Measurements from ENCODE around the gene TBXAS1.

The TBXAS1 gene

GRCh38 chr7:139932531-139932930 lies 103.5 kb downstream of the TBXAS1 start:
- H3K27ac ChIP-seq (ENCODE audit: low read depth, low read length, severe bottlenecking) = no peak overlapping the region
- H3K4me1 ChIP-seq (ENCODE audit: control insufficient read depth, insufficient read depth, low read length, poor library complexity, severe bottlenecking) = no peaks in the 10 kb centered on the region
- H3K36me3 ChIP-seq (ENCODE audit: control insufficient read depth, insufficient read depth, low read length) = no peaks in the 10 kb centered on the region
- no peaks in the 10 kb centered on the region for H3K9me3 ChIP-seq (ENCODE audit: control insufficient read depth, low read length)
- H3K4me3 ChIP-seq (ENCODE audit: extremely low read depth, insufficient read depth, low read length, poor library complexity, severe bottlenecking) = no peak overlapping the region

- WGBS, 2 experiments (ENCODE audit: insufficient coverage in 2 of 2) = 72 to 93% methylated on average over 2 of the region's 2 CpGs
- Histone ChIP-seq H3K27ac (ENCODE audit: low read depth, low read length, severe bottlenecking) (no peak overlapping the region), H3K4me1 (ENCODE audit: control insufficient read depth, insufficient read depth, low read length, poor library complexity, severe bottlenecking) (peaks cover 5% of the 10 kb centered on the region), H3K36me3 (ENCODE audit: control insufficient read depth, insufficient read depth, low read length) (no peaks in the 10 kb centered on the region), H3K9me3 (ENCODE audit: control insufficient read depth, low read length) (no peaks in the 10 kb centered on the region), H3K4me3 (ENCODE audit: extremely low read depth, insufficient read depth, low read length, poor library complexity, severe bottlenecking) (no peak overlapping the region)
Measured at GRCh38 chr7:139936760-139937310, 107.8 kb downstream of the TBXAS1 start.

GRCh38 chr7:139937715-139938114 lies 108.7 kb downstream of the TBXAS1 start:
- no peaks in the 10 kb centered on the region for H3K9me3 ChIP-seq (ENCODE audit: control insufficient read depth, low read length)
- no peak overlapping the region for H3K4me3 ChIP-seq (ENCODE audit: extremely low read depth, insufficient read depth, low read length, poor library complexity, severe bottlenecking)
- peaks cover 5% of the 10 kb centered on the region for H3K4me1 ChIP-seq (ENCODE audit: control insufficient read depth, insufficient read depth, low read length, poor library complexity, severe bottlenecking)
- 79 to 83% methylated on average over 4 of the region's 6 CpGs for WGBS, 2 experiments (ENCODE audit: insufficient coverage in 2 of 2)
- H3K36me3 ChIP-seq (ENCODE audit: control insufficient read depth, insufficient read depth, low read length) = no peaks in the 10 kb centered on the region
- no peak overlapping the region for H3K27ac ChIP-seq (ENCODE audit: low read depth, low read length, severe bottlenecking)

- H3K36me3 ChIP-seq (ENCODE audit: control insufficient read depth, insufficient read depth, low read length) = no peaks in the 10 kb centered on the region
- 86 to 100% methylated on average over 1 of the region's 2 CpGs for WGBS, 2 experiments (ENCODE audit: insufficient coverage in 2 of 2)
- H3K4me3 ChIP-seq (ENCODE audit: extremely low read depth, insufficient read depth, low read length, poor library complexity, severe bottlenecking) = no peak overlapping the region
- H3K27ac ChIP-seq (ENCODE audit: low read depth, low read length, severe bottlenecking) = no peak overlapping the region
- no peaks in the 10 kb centered on the region for H3K9me3 ChIP-seq (ENCODE audit: control insufficient read depth, low read length)
- H3K4me1 ChIP-seq (ENCODE audit: control insufficient read depth, insufficient read depth, low read length, poor library complexity, severe bottlenecking) = peaks cover 5% of the 10 kb centered on the region
Measured at GRCh38 chr7:139940866-139941265, 111.8 kb downstream of the TBXAS1 start.

- H3K4me1 ChIP-seq (ENCODE audit: control insufficient read depth, insufficient read depth, low read length, poor library complexity, severe bottlenecking) = peaks cover 5% of the 10 kb centered on the region
- WGBS, 2 experiments (ENCODE audit: insufficient coverage in 2 of 2) = 90 to 95% methylated on average over 1 to 3 of the region's 3 CpGs
- no peak overlapping the region for H3K4me3 ChIP-seq (ENCODE audit: extremely low read depth, insufficient read depth, low read length, poor library complexity, severe bottlenecking)
Measured at GRCh38 chr7:139941421-139941820, 112.4 kb downstream of the TBXAS1 start.

GRCh38 chr7:139941866-139942265 lies 112.8 kb downstream of the TBXAS1 start:
- Histone ChIP-seq H3K4me3 (ENCODE audit: extremely low read depth, insufficient read depth, low read length, poor library complexity, severe bottlenecking) (no peak overlapping the region), H3K27ac (ENCODE audit: low read depth, low read length, severe bottlenecking) (no peak overlapping the region), H3K36me3 (ENCODE audit: control insufficient read depth, insufficient read depth, low read length) (no peaks in the 10 kb centered on the region), H3K9me3 (ENCODE audit: control insufficient read depth, low read length) (no peaks in the 10 kb centered on the region), H3K4me1 (ENCODE audit: control insufficient read depth, insufficient read depth, low read length, poor library complexity, severe bottlenecking) (peaks cover 5% of the 10 kb centered on the region)
- no CpG with 5 or more reads among the region's 2 CpGs for WGBS, 2 experiments (ENCODE audit: insufficient coverage in 2 of 2)

More at GRCh38 chr7:139941421-139941820, 112.4 kb downstream of the TBXAS1 start:
- Histone ChIP-seq H3K36me3 (ENCODE audit: control insufficient read depth, insufficient read depth, low read length) (no peaks in the 10 kb centered on the region), H3K9me3 (ENCODE audit: control insufficient read depth, low read length) (no peaks in the 10 kb centered on the region), H3K27ac (ENCODE audit: low read depth, low read length, severe bottlenecking) (no peak overlapping the region)

GRCh38 chr7:139942636-139943035 lies 113.6 kb downstream of the TBXAS1 start:
- Histone ChIP-seq H3K9me3 (ENCODE audit: control insufficient read depth, low read length) (no peaks in the 10 kb centered on the region), H3K4me1 (ENCODE audit: control insufficient read depth, insufficient read depth, low read length, poor library complexity, severe bottlenecking) (peaks cover 4% of the 10 kb centered on the region), H3K36me3 (ENCODE audit: control insufficient read depth, insufficient read depth, low read length) (no peaks in the 10 kb centered on the region), H3K4me3 (ENCODE audit: extremely low read depth, insufficient read depth, low read length, poor library complexity, severe bottlenecking) (no peak overlapping the region), H3K27ac (ENCODE audit: low read depth, low read length, severe bottlenecking) (no peak overlapping the region)
- WGBS, 2 experiments (ENCODE audit: insufficient coverage in 2 of 2) = 97% methylated on average over 6 of the region's 6 CpGs; no CpG with 5 or more reads in 1 of the 2 experiments

- WGBS, 2 experiments (ENCODE audit: insufficient coverage in 2 of 2) = 90 to 96% methylated on average over 4 of the region's 4 CpGs
- Histone ChIP-seq H3K4me1 (ENCODE audit: control insufficient read depth, insufficient read depth, low read length, poor library complexity, severe bottlenecking) (no peaks in the 10 kb centered on the region), H3K4me3 (ENCODE audit: extremely low read depth, insufficient read depth, low read length, poor library complexity, severe bottlenecking) (no peak overlapping the region)
Measured at GRCh38 chr7:139943401-139943800, 114.3 kb downstream of the TBXAS1 start.

GRCh38 chr7:139944248-139944647 lies 115.2 kb downstream of the TBXAS1 start:
- Histone ChIP-seq H3K9me3 (ENCODE audit: control insufficient read depth, low read length) (no peaks in the 10 kb centered on the region), H3K4me1 (ENCODE audit: control insufficient read depth, insufficient read depth, low read length, poor library complexity, severe bottlenecking) (no peaks in the 10 kb centered on the region), H3K27ac (ENCODE audit: low read depth, low read length, severe bottlenecking) (no peak overlapping the region), H3K4me3 (ENCODE audit: extremely low read depth, insufficient read depth, low read length, poor library complexity, severe bottlenecking) (no peak overlapping the region), H3K36me3 (ENCODE audit: control insufficient read depth, insufficient read depth, low read length) (no peaks in the 10 kb centered on the region)
- WGBS, 2 experiments (ENCODE audit: insufficient coverage in 2 of 2) = 85 to 88% methylated on average over 2 to 3 of the region's 3 CpGs

More at GRCh38 chr7:139943401-139943800, 114.3 kb downstream of the TBXAS1 start:
- Histone ChIP-seq H3K27ac (ENCODE audit: low read depth, low read length, severe bottlenecking) (no peak overlapping the region), H3K36me3 (ENCODE audit: control insufficient read depth, insufficient read depth, low read length) (no peaks in the 10 kb centered on the region), H3K9me3 (ENCODE audit: control insufficient read depth, low read length) (no peaks in the 10 kb centered on the region)

GRCh38 chr7:139946533-139946932 lies 117.5 kb downstream of the TBXAS1 start:
- 57% methylated on average over 1 of the region's 2 CpGs; no CpG with 5 or more reads in 1 of the 2 experiments for WGBS, 2 experiments (ENCODE audit: insufficient coverage in 2 of 2)
- Histone ChIP-seq H3K9me3 (ENCODE audit: control insufficient read depth, low read length) (no peaks in the 10 kb centered on the region), H3K4me3 (ENCODE audit: extremely low read depth, insufficient read depth, low read length, poor library complexity, severe bottlenecking) (no peak overlapping the region), H3K27ac (ENCODE audit: low read depth, low read length, severe bottlenecking) (no peak overlapping the region), H3K4me1 (ENCODE audit: control insufficient read depth, insufficient read depth, low read length, poor library complexity, severe bottlenecking) (no peaks in the 10 kb centered on the region), H3K36me3 (ENCODE audit: control insufficient read depth, insufficient read depth, low read length) (no peaks in the 10 kb centered on the region)

- H3K27ac ChIP-seq (ENCODE audit: low read depth, low read length, severe bottlenecking) = no peak overlapping the region
- H3K4me3 ChIP-seq (ENCODE audit: extremely low read depth, insufficient read depth, low read length, poor library complexity, severe bottlenecking) = no peak overlapping the region
- no peaks in the 10 kb centered on the region for H3K4me1 ChIP-seq (ENCODE audit: control insufficient read depth, insufficient read depth, low read length, poor library complexity, severe bottlenecking)
- 90 to 100% methylated on average over 1 to 3 of the region's 3 CpGs for WGBS, 2 experiments (ENCODE audit: insufficient coverage in 2 of 2)
- H3K36me3 ChIP-seq (ENCODE audit: control insufficient read depth, insufficient read depth, low read length) = no peaks in the 10 kb centered on the region
- H3K9me3 ChIP-seq (ENCODE audit: control insufficient read depth, low read length) = no peaks in the 10 kb centered on the region
Measured at GRCh38 chr7:139947021-139947420, 118.0 kb downstream of the TBXAS1 start.
